GM12875 (cell line): ENCODE data around the gene PDE8B.

ENCODE experiments used
- H3K4me3 ChIP-seq: one replicate; pipeline ENCODE4 v1.5.1; 2011; ENCODE audit warnings: low read depth, low read length, control low read depth
- TF ChIP-seq, protein P1 (sequence below): IDR thresholded peaks from 2 replicates; pipeline ENCODE4 v1.5.1; 2011; ENCODE audit warnings: low read depth, mild to moderate bottlenecking, control low read depth, inconsistent platforms, low read length, moderate library complexity, borderline replicate concordance; ENCODE audit not compliant: insufficient read depth

Gene PDE8B

DNA sequence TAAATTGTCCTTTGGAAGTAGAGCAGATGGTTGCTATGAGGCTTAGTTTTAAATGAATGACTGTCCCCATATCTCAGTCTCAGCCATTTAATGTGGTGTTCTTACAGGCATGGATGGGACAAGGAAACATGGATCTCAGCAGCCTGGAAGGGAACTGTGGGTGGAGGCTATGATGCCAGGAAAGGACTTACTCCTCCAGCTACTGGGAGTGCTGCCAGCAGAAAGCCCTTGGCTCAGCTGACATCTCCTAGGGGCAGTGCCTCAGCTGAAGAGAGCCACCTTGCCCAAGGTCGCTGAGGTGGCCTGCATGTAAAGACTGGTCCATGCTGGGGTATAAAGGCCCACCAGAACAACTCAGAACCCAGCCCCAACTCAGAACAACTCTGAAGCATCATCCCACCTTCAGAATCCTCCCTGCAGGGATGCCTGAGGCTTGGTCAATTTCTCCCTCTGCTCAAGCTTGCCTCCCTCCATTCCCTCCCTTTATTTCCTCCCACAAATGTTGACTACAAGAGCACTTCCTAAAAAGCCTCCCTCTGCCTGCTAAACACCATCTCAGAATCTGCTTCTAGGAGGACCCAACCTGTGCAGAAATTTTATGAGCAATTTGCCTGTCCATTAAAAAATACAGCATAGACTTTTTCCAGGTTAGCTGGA is 1.8 kb upstream of the PDE8B start:
- TF ChIP-seq, protein P1, sequence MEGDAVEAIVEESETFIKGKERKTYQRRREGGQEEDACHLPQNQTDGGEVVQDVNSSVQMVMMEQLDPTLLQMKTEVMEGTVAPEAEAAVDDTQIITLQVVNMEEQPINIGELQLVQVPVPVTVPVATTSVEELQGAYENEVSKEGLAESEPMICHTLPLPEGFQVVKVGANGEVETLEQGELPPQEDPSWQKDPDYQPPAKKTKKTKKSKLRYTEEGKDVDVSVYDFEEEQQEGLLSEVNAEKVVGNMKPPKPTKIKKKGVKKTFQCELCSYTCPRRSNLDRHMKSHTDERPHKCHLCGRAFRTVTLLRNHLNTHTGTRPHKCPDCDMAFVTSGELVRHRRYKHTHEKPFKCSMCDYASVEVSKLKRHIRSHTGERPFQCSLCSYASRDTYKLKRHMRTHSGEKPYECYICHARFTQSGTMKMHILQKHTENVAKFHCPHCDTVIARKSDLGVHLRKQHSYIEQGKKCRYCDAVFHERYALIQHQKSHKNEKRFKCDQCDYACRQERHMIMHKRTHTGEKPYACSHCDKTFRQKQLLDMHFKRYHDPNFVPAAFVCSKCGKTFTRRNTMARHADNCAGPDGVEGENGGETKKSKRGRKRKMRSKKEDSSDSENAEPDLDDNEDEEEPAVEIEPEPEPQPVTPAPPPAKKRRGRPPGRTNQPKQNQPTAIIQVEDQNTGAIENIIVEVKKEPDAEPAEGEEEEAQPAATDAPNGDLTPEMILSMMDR: no peak
- no peak overlapping the region for H3K4me3 ChIP-seq

DNA sequence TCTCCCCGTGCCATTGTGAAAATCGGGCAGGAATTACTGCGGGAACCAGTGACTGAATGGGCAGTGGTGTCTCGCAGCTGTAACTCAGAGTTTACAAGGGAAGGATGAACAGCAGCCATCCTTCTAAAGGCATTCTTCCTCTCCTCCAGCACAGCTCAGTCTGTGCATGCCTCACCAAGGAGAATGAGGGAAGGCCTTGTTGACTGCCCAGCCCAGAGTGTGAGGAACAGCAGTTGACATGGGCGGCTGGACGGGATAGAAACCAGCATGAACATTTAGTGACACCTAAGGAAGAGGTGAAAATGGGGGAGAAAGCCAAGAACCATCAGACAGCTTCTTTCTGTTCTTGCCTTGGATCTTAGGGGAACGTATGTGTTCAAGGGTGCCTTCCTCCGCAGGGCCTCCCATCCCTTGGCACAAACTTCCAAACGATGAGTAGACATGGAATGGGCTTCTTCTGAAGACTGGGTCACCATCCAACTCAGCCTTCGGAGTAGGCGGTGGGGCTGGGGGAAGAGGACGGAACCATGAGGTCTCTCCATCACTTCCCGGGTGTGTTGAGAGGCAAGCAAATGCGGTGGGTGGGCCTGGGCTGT is 887 bp upstream of the PDE8B start:
- TF ChIP-seq, protein P1: no peak
- no peak overlapping the region for H3K4me3 ChIP-seq

DNA sequence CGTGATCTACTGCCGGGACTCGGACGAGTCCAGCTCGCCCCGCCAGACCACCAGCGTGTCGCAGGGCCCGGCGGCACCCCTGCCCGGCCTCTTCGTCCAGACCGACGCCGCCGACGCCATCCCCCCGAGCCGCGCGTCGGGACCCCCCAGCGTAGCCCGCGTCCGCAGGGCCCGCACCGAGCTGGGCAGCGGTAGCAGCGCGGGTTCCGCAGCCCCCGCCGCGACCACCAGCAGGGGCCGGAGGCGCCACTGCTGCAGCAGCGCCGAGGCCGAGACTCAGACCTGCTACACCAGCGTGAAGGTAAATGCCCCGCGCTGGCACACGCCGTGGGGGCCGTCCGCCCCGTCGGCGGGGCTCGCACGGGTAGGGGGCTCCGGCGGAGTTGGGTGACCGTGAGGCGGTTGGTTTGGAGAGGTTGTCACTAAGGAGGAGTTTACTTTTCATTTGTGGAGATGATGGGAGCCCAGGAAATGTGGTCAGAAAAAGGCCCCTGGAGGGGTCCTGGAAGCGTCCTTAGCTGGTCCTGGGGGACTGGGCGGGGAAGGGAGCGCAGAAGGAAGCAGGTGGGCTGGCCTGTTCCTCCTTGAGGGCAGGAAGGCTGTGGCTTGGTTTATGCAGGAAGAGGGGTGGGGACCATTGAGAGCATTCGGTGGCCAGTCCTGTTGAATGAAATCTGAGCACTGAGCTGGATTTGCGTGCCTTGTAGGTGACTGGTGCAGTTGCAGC is 647 bp downstream of the PDE8B start:
- TF ChIP-seq, protein P1: no peak
- H3K4me3 ChIP-seq: peak overlapping the region; percentile 41

DNA sequence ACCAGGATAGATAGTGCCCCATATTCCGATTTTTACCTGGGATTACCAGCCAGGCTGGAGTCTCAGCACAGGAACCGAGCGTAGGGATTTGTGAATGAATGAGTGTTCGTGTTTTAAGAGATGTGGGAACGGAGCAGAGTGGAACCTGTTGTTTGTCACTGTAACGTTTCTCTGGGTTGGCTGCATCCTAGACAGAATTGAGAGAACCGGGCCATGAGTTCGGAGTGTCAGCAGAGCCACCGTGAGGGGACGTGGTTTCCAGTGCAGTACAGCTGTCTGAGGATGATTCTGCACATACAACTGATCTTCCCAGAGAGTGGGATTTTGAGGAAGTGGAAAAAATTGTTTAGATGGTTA is 1.2 kb downstream of the PDE8B start:
- TF ChIP-seq, protein P1: no peak
- no peak overlapping the region for H3K4me3 ChIP-seq

DNA sequence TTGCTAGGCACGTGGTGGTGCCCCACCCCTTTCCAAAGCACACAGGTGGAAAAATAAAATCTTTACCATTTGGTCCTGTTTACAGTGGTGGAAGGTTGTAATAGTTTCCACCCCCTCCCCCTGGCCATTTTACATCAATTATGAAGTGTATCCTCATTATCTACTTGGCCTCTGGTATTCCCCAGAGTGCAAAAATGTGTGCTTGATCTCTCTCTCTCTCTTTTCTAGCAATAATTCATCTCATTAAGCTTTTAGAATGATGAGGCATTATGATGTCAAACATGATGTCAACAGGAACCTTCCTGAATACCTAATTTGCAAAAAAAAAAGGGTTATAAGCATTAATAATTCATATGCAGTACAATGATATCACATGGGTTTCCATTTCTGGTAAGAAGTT is 3.1 kb downstream of the PDE8B start:
- no peak overlapping the region for H3K4me3 ChIP-seq
- TF ChIP-seq, protein P1: no peak

DNA sequence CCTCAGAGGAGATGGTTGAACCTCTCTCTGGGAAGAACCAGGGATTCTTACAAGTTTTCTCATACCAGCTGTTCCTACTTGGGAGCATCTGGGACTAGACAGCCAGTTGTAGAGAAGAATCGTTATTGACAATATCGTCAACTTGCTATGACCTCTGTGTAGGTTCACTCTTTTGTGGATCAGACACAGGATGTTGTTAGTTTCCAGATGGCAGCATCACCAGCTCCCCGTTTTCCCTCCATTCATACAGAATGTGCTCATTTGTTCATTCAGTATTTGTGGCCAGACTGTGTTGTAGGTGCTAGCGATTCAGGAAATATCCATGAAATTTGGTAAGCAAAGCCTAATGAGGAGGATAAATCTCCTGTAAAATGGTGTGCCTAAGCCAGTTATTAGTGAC is 3.7 kb downstream of the PDE8B start:
- no peak overlapping the region for H3K4me3 ChIP-seq
- TF ChIP-seq, protein P1: no peak

DNA sequence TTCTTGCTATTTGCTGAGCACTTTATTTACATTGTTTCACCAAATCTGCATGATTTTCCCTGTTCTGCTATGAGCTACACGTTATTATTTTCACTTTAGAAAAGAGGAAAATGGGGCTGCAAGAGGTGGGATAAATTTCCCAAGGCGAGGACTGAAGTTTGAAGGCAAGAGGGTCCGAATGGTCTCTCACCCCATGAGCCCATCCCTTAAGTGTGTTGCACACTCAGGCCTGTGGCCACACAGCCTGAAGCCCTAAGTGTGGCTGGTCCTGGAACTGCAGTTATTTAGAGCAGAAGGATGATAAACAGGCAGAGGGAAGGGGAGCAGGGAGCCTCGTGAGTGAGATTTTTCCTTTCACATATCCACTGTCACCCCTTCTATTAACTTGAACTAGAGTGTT is 7.8 kb downstream of the PDE8B start:
- TF ChIP-seq, protein P1: peak; percentile 19; the same call in 1 of the 2 replicates
- H3K4me3 ChIP-seq: no peak overlapping the region
